ENCODE measurements around the gene RPTOR.

Gene RPTOR

GRCh38 chr17:80650751-80651518, 106.3 kb downstream of the RPTOR start:
- in situ Hi-C loops (cut with MboI; ENCODE audit: low sequenced_read_pairs, unreplicated experiment) = no loop called here
- TF ChIP-seq, protein P1, sequence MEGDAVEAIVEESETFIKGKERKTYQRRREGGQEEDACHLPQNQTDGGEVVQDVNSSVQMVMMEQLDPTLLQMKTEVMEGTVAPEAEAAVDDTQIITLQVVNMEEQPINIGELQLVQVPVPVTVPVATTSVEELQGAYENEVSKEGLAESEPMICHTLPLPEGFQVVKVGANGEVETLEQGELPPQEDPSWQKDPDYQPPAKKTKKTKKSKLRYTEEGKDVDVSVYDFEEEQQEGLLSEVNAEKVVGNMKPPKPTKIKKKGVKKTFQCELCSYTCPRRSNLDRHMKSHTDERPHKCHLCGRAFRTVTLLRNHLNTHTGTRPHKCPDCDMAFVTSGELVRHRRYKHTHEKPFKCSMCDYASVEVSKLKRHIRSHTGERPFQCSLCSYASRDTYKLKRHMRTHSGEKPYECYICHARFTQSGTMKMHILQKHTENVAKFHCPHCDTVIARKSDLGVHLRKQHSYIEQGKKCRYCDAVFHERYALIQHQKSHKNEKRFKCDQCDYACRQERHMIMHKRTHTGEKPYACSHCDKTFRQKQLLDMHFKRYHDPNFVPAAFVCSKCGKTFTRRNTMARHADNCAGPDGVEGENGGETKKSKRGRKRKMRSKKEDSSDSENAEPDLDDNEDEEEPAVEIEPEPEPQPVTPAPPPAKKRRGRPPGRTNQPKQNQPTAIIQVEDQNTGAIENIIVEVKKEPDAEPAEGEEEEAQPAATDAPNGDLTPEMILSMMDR (IDR thresholded peaks at IDR 0.05; ENCODE audit: borderline replicate concordance, control extremely low read depth, extremely low read depth, insufficient read depth, missing control alignments) = no peak
- DNase-seq (ENCODE audit: low spot score) = no peak

DNA sequence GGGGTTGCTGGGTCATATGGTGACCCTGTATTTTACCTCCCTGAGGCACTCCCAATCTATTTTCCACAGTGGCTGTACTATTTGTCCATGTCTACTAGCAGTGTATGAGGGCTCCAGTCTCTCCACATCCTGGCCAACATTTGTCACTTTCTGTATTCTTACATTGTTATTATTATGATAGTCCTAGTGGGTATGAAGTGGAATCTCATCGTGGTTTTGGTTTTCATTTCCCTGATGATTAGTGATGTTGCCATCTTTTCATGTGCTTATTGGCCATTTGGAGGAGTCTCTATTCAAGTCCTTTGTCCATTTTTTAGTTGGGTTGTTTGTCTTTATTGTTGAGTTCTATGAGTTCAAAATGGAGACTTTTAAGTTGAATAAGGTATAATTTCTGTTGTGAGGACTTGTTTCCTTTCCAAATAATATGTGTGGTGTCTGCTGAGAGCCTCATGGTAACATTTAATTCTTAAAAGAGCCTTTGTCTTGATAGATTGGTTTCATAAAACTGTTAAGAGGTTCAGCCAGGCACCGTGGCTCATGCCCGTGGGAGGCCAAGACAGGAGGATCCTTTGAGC, 108.2 kb downstream of the RPTOR start:
- no peak for DNase-seq (ENCODE audit: low spot score)
- in situ Hi-C loops (cut with MboI; ENCODE audit: low sequenced_read_pairs, unreplicated experiment) = no loop called here

GRCh38 chr17:80653856-80654255, 109.2 kb downstream of the RPTOR start:
- no peak for DNase-seq (ENCODE audit: low spot score)
- in situ Hi-C loops (cut with MboI; ENCODE audit: low sequenced_read_pairs, unreplicated experiment) = no loop called here
- TF ChIP-seq, protein P1 (IDR thresholded peaks at IDR 0.05; ENCODE audit: borderline replicate concordance, control extremely low read depth, extremely low read depth, insufficient read depth, missing control alignments) = no peak

More for the DNA sequence above, 108.2 kb downstream of the RPTOR start:
- TF ChIP-seq, protein P1 (IDR thresholded peaks at IDR 0.05; ENCODE audit: borderline replicate concordance, control extremely low read depth, extremely low read depth, insufficient read depth, missing control alignments) = no peak

- TF ChIP-seq, protein P1 (IDR thresholded peaks at IDR 0.05; ENCODE audit: borderline replicate concordance, control extremely low read depth, extremely low read depth, insufficient read depth, missing control alignments) = no peak
- in situ Hi-C loops (cut with MboI; ENCODE audit: low sequenced_read_pairs, unreplicated experiment) = no loop called here
- DNase-seq (ENCODE audit: low spot score) = no peak
Observed at GRCh38 chr17:80655608-80656007, 111.0 kb downstream of the RPTOR start.

- in situ Hi-C loops (cut with MboI; ENCODE audit: low sequenced_read_pairs, unreplicated experiment) = no loop called here
- peak; percentile 46 for DNase-seq (ENCODE audit: low spot score)
- TF ChIP-seq, protein P1 (IDR thresholded peaks at IDR 0.05; ENCODE audit: borderline replicate concordance, control extremely low read depth, extremely low read depth, insufficient read depth, missing control alignments) = no peak
Observed at GRCh38 chr17:80656590-80656989, 112.0 kb downstream of the RPTOR start.

DNA sequence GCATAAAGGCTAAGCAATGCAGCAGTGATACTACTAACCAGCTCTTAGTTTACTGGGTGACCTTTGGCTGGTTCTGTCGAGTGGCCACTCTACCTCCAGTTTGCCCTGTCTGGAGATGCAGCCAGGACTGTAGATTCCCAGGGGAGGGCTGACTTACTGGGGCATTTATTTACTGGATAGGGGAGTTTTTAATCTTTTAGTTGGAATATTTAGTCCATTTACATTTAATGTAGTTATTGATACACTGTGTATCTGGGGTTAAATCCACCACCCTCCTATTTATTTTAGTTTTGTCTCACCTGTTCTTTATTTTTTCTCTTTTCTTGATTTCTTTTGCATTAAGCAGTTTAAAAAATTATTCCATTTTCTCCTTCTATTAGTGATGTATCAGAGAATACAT, 112.9 kb downstream of the RPTOR start:
- in situ Hi-C loops (cut with MboI; ENCODE audit: low sequenced_read_pairs, unreplicated experiment) = no loop called here
- no peak for DNase-seq (ENCODE audit: low spot score)
- TF ChIP-seq, protein P1 (IDR thresholded peaks at IDR 0.05; ENCODE audit: borderline replicate concordance, control extremely low read depth, extremely low read depth, insufficient read depth, missing control alignments) = no peak

Data from GM13976 (cell line).